IPS-20b (cell line): ENCODE data around the gene RSPO1.
"Not testable (repeated sequence)": the region's sequence is repeated elsewhere in the genome, so short reads cannot be mapped to it uniquely, and the experiment has no call there.

ENCODE experiments used
- H3K27ac ChIP-seq: one replicate; pipeline ENCODE4 v1.5.1; 2013; ENCODE audit warnings: low read length
- H3K27me3 ChIP-seq: 2 replicates; pipeline ENCODE4 v1.6.1; 2013; ENCODE audit warnings: mild to moderate bottlenecking, low read length, inconsistent platforms; ENCODE audit not compliant: insufficient read depth
- H3K36me3 ChIP-seq: 2 replicates; pipeline ENCODE4 v1.6.1; 2013; ENCODE audit warnings: low read depth, mild to moderate bottlenecking, inconsistent platforms, low read length, moderate library complexity; ENCODE audit not compliant: insufficient read depth
- H3K4me1 ChIP-seq: 2 replicates; pipeline ENCODE4 v1.6.1; 2013; ENCODE audit warnings: mild to moderate bottlenecking, control low read depth, inconsistent platforms, low read length, moderate library complexity; ENCODE audit not compliant: insufficient read depth
- H3K4me3 ChIP-seq: 2 replicates; pipeline ENCODE4 v1.5.1; 2013; ENCODE audit warnings: mild to moderate bottlenecking, low read length, inconsistent platforms
- H3K9ac ChIP-seq: 2 replicates; pipeline ENCODE4 v1.6.1; 2013; ENCODE audit warnings: low read depth, mild to moderate bottlenecking, inconsistent platforms, low read length, moderate library complexity
- H3K9me3 ChIP-seq: 2 replicates; pipeline ENCODE4 v1.6.1; 2013; ENCODE audit warnings: mild to moderate bottlenecking, low read depth, low read length, inconsistent platforms; ENCODE audit not compliant: insufficient read depth

RSPO1 gene

GRCh38 chr1:37634244-37634991, at the start of gene RSPO1:
Gene RSPO1, minus strand, starts transcription at chr1:37634892. Its CDS starts 5,231 bp downstream, at chr1:37629661.
- H3K4me3 ChIP-seq = peak within 1 kb of the TSS; percentile 54; the same call in 1 of the 2 replicates
- H3K36me3 ChIP-seq = no peaks in the 10 kb centered on the region
- H3K9ac ChIP-seq = no peak within 1 kb of the TSS
- H3K27ac ChIP-seq = no peak within 1 kb of the TSS
- H3K27me3 ChIP-seq = peaks cover 100% of the 10 kb centered on the region
- no peaks in the 10 kb centered on the region for H3K9me3 ChIP-seq
- H3K4me1 ChIP-seq = peaks cover 8% of the 10 kb centered on the region; the same call in 1 of the 2 replicates

- H3K4me3 ChIP-seq, H3K9ac ChIP-seq, H3K27ac ChIP-seq, H3K27me3 ChIP-seq, H3K4me1 ChIP-seq, H3K9me3 ChIP-seq: not testable (repeated sequence)
- peaks cover 75% of the 10 kb centered on the region for H3K36me3 ChIP-seq
These were observed 49.5 kb upstream of the RSPO1 start for GRCh38 chr1:37684182-37684581.

- H3K36me3 ChIP-seq = peaks cover 59% of the 10 kb centered on the region
- no peak overlapping the region for H3K9ac ChIP-seq
- H3K27ac ChIP-seq = no peak overlapping the region
- H3K9me3 ChIP-seq = no peaks in the 10 kb centered on the region
- no peaks in the 10 kb centered on the region for H3K4me1 ChIP-seq
- no peak overlapping the region for H3K4me3 ChIP-seq
- no peaks in the 10 kb centered on the region for H3K27me3 ChIP-seq
These were observed 47.8 kb upstream of the RSPO1 start for GRCh38 chr1:37682334-37682987.

- H3K4me3 ChIP-seq = no peak overlapping the region
- no peaks in the 10 kb centered on the region for H3K27me3 ChIP-seq
- H3K27ac ChIP-seq = no peak overlapping the region
- H3K4me1 ChIP-seq = no peaks in the 10 kb centered on the region; the same call in 1 of the 2 replicates
- peaks cover 49% of the 10 kb centered on the region for H3K36me3 ChIP-seq
- H3K9me3 ChIP-seq = no peaks in the 10 kb centered on the region
- H3K9ac ChIP-seq = no peak overlapping the region
These were observed 46.2 kb upstream of the RSPO1 start for GRCh38 chr1:37680933-37681332.

- Histone ChIP-seq H3K4me3 (no peak overlapping the region), H3K4me1 (no peaks in the 10 kb centered on the region; the same call in 1 of the 2 replicates), H3K9ac (no peak overlapping the region), H3K9me3 (no peaks in the 10 kb centered on the region), H3K27ac (no peak overlapping the region), H3K27me3 (peaks cover 3% of the 10 kb centered on the region; the same call in 1 of the 2 replicates), H3K36me3 (peaks cover 20% of the 10 kb centered on the region)
These were observed 43.1 kb upstream of the RSPO1 start for GRCh38 chr1:37677808-37678207.

- Histone ChIP-seq H3K9me3 (no peaks in the 10 kb centered on the region), H3K9ac (peak overlapping the region; percentile 27; the same call in 1 of the 2 replicates), H3K36me3 (peaks cover 14% of the 10 kb centered on the region), H3K4me1 (no peaks in the 10 kb centered on the region; the same call in 1 of the 2 replicates), H3K4me3 (no peak overlapping the region), H3K27me3 (peaks cover 4% of the 10 kb centered on the region; the same call in 1 of the 2 replicates), H3K27ac (no peak overlapping the region)
These were observed 42.4 kb upstream of the RSPO1 start for GRCh38 chr1:37677143-37677439.

GRCh38 chr1:37676281-37677142, 41.8 kb upstream of the RSPO1 start:
- Histone ChIP-seq H3K9me3 (no peaks in the 10 kb centered on the region), H3K4me1 (no peaks in the 10 kb centered on the region; the same call in 1 of the 2 replicates), H3K9ac (peak overlapping the region; percentile 27; the same call in 1 of the 2 replicates), H3K4me3 (no peak overlapping the region), H3K36me3 (peaks cover 8% of the 10 kb centered on the region), H3K27ac (no peak overlapping the region), H3K27me3 (peaks cover 4% of the 10 kb centered on the region; the same call in 1 of the 2 replicates)

GRCh38 chr1:37673920-37674319, 39.2 kb upstream of the RSPO1 start:
- no peak overlapping the region for H3K27ac ChIP-seq
- H3K9me3 ChIP-seq = no peaks in the 10 kb centered on the region
- H3K9ac ChIP-seq = no peak overlapping the region
- H3K27me3 ChIP-seq = peaks cover 16% of the 10 kb centered on the region
- H3K4me3 ChIP-seq = no peak overlapping the region
- no peaks in the 10 kb centered on the region for H3K36me3 ChIP-seq
- H3K4me1 ChIP-seq = no peaks in the 10 kb centered on the region; the same call in 1 of the 2 replicates

GRCh38 chr1:37672136-37672870, 37.6 kb upstream of the RSPO1 start:
- no peak overlapping the region for H3K27ac ChIP-seq
- peaks cover 27% of the 10 kb centered on the region for H3K27me3 ChIP-seq
- no peak overlapping the region for H3K9ac ChIP-seq
- H3K9me3 ChIP-seq = no peaks in the 10 kb centered on the region
- no peaks in the 10 kb centered on the region; the same call in 1 of the 2 replicates for H3K4me1 ChIP-seq
- H3K36me3 ChIP-seq = no peaks in the 10 kb centered on the region
- H3K4me3 ChIP-seq = no peak overlapping the region

GRCh38 chr1:37671261-37671660, 36.6 kb upstream of the RSPO1 start:
- no peaks in the 10 kb centered on the region for H3K9me3 ChIP-seq
- no peak overlapping the region for H3K27ac ChIP-seq
- H3K27me3 ChIP-seq = peaks cover 31% of the 10 kb centered on the region
- H3K36me3 ChIP-seq = no peaks in the 10 kb centered on the region
- H3K4me1 ChIP-seq = no peaks in the 10 kb centered on the region
- no peak overlapping the region for H3K4me3 ChIP-seq
- no peak overlapping the region for H3K9ac ChIP-seq

- Histone ChIP-seq H3K9me3 (no peaks in the 10 kb centered on the region), H3K9ac (no peak overlapping the region), H3K27ac (no peak overlapping the region), H3K4me1 (no peaks in the 10 kb centered on the region), H3K36me3 (no peaks in the 10 kb centered on the region), H3K27me3 (peaks cover 31% of the 10 kb centered on the region), H3K4me3 (no peak overlapping the region)
These were observed 35.4 kb upstream of the RSPO1 start for GRCh38 chr1:37670133-37670532.
